NCI-H748 (cell line): ENCODE data around the gene DPH7.
"Not testable (repeated sequence)": the region's sequence is repeated elsewhere in the genome, so short reads cannot be mapped to it uniquely, and the experiment has no call there.

Experiments used
- DNase-seq: peaks from one replicate; lab custom pipeline; 2025; ENCODE audit not compliant: unreplicated experiment; lab: John Stamatoyannopoulos, UW

DPH7 gene

DNA sequence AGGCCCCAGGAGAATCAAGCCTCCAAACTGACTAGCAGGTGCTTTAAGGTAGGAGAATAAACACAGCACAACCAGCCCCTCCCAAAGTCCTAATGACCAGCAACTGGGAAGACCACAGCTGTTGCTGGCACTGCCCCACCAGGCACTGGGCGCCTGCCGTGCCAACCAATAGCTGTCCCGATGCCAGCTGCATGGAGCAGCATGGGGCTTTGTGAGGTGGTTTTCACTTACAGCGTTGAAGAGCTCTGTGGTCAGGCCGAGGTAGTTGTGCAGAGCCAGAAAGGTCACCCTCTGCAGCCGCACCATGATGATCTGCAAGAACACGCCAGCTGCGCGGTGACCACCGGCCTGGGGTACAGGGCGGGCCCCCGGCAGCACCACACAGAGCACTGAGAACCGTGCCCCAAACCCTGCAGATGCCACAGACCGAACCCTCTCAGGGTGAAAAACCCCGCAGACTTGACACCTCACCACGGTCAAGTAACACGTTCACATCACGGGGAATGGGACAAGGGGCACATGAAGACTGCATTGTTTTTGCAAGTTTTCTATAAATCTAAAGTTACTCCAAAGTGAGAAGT is 57.2 kb downstream of the DPH7 start:
- no peak for DNase-seq

DNA sequence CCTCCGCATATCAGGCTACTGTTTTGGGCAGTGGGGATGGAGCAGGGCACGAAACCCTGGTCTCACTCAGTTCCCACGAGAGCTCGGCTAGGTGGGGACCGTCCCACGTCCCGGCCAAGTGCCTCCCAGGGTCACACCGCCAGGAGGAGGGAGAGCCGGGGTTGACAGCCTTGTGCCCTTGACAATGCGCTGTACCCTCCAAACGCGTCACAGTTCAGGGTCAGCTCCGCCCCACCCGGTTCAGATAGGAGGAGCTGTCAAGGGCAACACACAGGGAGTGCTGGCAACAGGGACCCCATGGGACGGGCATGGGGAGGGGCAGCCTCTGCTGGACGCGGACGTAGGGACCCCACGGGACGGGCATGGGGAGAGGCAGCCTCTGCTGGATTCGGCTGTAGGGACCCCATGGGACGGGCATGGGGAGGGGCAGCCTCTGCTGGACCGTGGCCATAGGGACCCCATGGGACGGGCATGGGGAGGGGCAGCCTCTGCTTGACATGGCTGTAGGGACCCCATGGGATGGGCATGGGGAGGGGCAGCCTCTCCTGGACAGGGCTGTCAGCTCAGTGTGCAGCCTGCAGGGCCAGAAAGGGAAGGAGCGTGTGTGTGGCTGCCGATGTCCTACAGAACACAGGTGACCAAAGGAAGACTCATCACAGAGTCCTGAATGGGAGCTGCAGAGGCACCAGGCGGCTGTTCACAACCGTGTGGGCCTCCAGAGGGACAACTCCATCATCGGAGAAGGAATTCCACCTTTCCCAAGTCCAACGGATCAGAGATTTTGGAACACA is 57.9 kb downstream of the DPH7 start:
- no peak for DNase-seq

DNA sequence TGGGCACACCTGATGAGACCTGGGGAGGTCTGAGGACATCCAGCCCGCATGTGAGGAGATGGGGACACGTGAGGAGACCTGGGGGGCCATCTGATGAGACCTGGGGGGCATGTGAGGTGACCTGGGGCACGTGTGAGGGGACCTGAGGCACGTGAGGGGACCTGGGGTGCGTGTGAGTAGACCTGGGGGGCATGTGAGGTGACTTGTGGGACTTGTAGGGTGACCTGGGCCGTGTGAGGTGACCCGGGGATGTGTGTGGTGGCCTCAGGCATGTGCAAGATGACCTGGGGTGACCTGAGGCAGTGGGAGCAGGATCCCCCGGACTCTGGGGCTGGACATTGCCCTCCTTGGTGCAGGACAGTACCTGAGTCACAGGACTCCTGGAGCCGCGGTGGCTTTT is 59.2 kb downstream of the DPH7 start:
- no peak for DNase-seq

DNA sequence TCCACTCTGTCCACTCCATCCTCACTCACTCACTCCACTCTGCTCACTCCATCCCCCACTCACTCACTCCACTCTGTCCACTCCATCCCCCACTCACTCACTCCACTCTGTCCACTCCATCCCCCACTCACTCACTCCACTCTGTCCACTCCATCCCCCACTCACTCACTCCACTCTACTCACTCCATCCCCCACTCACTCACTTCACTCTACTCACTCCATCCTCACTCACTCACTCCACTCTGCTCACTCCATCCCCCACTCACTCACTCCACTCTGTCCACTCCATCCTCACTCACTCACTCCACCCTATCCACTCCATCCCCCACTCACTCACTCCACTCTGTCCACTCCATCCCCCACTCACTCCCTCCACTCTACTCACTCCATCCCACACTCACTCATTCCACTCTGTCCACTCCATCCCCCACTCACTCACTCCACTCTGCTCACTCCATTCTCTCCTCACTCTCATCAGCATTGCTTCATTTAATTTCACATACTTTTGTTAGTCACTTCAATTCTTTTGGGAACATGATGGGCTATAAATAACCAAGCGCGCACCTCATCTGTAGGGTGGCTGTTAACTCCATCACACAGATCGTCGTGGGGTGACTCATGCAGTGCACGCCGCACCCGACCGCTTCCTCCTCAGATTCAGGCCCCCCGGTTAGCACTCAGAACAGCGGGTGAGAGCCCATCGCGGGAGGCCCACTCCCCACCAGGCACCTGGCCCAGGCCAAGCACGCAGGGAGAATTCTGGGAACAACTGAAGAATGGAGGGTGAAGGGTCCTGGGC is 59.9 kb downstream of the DPH7 start:
- not testable (repeated sequence) for DNase-seq

DNA sequence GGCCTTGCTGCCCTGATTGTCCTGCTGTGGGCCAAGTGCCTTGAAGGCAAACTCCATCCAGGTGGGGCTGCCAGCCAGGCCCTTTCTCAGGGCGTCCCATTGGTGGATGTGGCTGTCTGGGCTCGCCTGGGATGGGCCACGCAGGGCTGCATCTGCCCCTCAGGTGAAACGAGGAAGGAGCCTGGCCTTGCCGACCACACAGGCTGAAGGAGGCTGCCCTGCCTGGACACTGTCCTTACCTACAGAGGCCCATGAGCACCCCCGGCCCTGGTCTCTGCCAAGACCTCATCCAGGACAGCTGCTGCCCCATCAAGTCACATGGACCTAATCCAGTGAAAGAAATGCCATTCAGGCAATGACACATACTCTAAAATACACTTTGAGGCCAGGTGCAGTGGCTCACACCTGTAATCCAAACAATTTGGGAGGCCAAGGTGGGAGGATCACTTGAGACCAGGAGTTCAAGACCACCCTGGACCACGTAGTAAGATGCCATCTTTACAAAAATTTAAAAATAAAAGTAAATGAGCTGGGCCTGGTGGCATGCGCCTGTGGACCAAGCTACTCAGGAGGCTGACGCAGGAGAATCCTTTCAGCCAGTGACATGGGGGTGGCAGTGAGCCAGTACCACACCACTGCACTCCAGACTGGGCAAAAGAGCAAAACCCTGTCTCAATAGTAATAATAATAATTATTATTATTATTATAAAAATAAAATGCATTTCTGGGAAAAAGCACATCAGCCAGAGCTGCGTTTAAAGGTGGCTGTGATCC is 62.4 kb downstream of the DPH7 start:
- DNase-seq: no peak

DNA sequence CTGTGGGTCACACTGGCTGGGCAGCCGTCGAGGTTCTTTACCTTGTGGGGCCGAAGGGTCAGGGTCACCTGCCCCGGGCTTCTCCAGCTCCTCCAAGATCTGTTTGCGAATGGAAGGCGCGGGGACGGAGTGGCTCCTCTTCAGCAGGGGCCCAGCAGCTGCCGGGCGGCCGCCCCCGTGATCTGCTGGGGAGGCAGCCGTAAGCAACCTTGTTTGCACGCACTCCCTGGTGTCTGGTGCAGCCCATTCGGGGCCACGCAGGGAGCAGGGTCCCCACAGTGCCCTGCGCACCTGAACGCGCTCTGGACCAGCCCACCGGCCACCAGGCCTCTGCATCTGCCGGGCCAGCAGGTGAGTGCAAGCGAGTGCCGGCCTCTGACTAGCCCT is 63.4 kb downstream of the DPH7 start:
- no peak for DNase-seq

DNA sequence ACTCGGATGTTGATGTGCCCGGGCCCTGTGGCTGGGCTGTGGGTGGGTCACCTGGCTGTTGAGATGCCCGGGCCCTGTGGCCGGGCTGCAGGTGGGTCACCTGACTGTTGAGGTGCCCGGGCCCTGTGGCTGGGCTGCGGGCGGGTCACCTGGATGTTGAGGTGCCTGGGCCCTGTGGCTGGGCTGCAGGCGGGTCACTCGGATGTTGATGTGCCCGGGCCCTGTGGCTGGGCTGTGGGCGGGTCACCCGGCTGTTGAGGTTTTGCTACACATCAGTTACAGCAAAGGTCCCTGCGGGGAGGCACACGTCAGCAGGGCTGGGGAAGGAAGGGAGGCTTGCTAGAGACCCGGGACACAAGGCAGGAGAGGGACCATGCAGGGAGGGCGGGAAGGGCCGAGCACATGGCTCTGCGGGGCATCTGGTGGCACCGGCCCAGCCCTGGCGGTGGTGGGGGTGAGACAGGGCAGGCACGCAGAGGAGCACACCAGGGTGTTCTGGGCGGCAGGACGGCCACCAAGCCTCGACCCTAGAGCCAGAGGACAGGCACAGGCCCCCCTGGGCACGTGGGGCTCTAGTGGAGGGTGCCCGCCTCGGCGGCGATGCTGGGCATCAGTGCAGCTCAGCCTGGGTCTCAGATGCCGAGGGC is 63.9 kb downstream of the DPH7 start:
- no peak for DNase-seq

DNA sequence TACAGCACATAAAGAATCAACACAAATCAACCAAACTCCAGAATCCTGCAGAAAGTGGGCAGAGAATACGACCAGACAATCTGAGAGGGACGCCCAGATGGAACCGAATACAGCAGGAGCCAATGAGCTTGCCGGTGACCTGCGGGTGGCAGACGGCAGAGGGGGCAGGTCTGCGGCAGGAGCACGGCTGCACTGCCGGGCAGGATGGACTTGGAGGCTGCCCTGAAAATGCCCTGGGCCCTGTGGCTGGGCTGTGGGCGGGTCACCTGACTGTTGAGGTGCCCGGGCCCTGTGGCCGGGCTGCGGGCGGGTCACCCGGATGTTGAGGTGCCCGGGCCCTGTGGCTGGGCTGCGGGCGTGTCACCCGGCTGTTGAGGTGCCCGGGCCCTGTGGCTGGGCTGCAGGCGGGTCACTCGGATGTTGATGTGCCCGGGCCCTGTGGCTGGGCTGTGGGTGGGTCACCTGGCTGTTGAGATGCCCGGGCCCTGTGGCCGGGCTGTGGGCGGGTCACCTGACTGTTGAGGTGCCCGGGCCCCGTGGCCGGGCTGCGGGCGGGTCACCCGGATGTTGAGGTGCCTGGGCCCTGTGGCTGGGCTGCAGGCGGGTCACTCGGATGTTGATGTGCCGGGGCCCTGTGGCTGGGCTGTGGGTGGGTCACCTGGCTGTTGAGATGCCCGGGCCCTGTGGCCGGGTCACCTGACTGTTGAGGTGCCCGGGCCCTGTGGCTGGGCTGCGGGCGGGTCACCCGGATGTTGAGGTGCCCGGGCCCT is 64.7 kb downstream of the DPH7 start:
- not testable (repeated sequence) for DNase-seq

DNA sequence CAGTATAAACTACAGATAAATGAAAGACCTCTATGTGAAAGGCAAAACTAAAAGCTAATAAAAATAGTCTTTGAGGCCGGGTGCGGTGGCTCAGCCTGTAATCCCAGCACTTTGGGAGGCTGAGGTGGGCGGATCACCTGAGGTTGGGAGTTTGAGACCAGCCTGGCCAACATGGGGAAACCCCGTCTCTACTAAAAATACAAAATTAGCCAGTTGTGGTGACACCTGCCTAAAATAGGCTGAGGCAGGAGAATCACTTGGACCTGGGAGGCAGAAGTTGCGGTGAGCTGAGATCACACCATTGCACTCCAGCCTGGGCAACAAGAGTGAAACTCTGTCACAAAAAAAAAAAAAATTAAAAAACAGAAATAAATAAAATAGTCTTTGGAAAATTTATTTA is 65.6 kb downstream of the DPH7 start:
- DNase-seq: not testable (repeated sequence)

DNA sequence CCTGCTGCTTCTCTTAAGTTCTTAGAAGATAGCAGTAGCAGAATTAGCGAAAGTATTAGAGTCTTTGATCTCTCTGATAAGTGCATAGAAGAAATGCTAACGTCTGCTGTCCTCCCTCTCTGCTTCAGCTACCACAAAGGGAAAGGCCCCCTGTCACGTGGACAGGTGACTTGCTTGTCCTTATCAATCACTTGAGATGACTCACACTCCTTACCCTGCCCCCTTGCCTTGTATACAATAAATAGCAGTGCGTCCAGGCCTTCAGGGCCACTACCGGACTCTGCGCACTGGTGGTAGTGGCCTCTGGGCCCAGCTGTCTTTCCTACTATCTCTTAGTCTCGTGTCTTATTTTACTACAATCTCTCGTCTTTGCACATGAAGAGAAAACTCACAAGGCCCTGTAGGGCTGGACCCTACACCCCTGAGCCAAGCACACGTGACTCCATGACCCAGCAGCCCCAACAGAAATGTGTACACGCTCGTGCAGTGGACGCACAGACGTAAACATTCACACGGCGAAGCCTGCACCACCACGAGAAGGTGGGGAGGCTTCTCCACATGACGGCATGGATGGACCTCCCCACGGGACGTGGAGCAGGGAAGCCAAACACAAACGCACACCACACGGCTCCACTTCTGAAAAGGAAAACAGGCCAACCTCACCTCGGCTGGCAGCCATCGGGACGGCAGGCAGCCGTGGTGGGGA is 66.8 kb downstream of the DPH7 start:
- DNase-seq: no peak

DNA sequence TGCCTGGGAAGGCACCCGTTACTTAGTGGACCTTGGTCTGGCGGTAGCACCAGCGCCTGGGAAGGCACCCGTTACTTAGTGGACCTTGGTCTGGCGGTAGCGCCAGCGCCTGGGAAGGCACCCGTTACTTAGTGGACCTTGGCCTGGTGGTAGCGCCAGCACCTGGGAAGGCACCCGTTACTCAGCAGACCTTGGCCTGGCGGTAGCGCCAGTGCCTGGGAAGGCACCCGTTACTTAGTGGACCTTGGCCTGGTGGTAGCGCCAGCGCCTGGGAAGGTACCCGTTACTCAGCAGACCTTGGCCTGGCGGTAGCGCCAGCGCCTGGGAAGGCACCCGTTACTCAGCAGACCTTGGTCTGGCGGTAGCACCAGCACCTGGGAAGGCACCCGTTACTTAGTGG is 67.6 kb downstream of the DPH7 start:
- not testable (repeated sequence) for DNase-seq

DNA sequence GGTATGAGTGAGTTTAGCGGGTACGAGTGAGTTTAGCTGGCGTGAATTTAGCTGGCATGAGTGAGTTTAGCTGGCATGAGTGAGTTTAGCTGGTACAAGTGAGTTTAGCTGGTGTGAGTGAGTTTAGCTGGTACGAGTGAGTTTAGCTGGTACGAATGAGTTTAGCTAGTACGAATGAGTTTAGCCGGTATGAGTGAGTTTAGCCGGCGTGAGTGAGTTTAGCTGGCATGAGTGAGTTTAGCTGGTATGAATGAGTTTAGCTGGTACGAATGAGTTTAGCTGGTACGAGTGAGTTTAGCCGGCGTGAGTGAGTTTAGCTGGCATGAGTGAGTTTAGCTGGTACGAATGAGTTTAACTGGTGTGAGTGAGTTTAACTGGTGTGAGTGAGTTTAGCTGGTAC is 69.5 kb downstream of the DPH7 start:
- DNase-seq: no peak

DNA sequence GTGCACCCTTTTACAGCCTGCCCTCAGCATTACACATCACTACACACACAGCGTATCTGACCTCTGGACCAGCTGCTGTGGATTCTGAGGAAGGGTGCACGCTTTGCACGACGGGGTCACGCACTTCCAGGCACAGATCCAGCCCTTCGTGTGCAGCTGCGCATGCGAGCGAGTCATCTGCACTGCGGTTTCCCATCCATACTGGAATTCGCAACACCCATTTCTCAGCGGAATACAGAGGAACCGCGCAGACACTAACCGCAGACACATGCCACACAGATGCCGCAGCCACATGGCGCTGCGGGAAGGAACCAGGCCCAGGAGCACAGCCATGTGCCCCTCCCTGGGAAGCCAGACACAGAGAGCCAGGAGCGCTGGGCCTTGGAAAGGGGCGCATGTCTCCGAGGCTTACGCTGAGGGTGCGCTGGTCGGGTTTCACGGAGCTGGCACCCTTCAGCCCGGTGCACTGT is 72.0 kb downstream of the DPH7 start:
- DNase-seq: no peak

DNA sequence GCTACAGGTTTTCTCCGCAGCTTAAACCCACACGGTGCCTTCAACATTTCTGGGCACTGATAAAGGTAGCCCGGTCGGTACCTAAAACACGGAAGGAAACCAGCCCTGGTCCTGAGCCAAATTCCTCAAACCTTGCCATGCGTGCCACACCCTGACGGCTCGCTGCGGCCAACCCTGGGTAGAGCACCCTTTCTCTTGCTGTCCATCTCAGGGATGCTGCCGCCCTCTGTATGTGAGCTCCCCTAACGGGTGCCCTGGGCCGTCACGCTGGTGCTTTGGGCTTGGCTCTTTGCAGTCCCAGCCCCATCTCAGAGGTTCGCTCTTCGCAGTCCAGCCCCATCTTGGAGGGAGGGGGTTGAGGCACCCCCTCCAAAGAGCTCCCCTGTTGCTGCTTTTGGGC is 72.5 kb downstream of the DPH7 start:
- no peak for DNase-seq

DNA sequence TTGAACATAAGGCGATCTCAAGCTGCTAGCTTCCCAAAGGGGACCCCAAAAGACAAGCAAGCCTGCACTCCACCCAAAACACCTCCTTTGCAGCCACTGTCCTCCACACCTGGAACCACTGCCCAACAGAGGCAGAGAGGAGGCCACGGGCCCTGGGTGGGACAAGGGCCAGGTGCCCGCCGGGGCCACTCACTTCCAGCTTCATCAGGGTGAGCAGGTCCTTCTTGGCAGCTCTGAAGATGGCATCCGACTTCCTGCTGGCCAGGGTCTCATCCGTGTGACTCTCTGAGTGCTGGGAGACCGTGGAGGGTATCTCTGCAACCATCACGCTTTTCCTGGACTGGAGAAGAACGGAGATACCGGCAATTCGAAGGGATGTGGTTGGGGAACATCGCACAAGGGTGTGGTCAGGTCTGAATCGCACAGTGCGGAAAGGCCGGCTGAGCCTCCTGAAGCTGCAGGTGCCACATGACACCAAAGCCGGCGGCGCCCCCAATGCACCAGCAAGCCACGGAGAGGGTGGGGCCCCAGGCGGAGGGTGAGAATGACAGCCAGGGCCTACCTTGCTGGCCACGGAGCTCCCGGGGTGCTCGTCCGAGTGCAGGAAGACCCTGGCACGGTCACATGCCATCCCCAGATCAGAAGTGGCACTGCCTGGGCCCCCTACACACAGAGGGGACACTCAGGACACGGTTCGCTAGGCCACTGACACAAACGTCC is 73.1 kb downstream of the DPH7 start:
- DNase-seq: peak; percentile 36
